DOHH2 (cell line): ENCODE data around the gene IGBP1.

ENCODE experiments used
- H3F3A ChIP-seq: fragments of 200-600 bp; sonication (generic), shearing (Covaris generic); 2 replicates; pipeline ENCODE4 v1.6.0; 2016; ENCODE audit warnings: antibody characterized with exemption, mild to moderate bottlenecking; ENCODE audit not compliant: control insufficient read depth, insufficient read depth
- H3K27ac ChIP-seq: fragments of 200-600 bp; sonication (generic); 2 replicates; pipeline ENCODE4 v1.5.1; 2014; ENCODE audit warnings: low read depth, mild to moderate bottlenecking, low read length, moderate library complexity
- H3K27me3 ChIP-seq: fragments of 200-600 bp; sonication (generic); 2 replicates; pipeline ENCODE4 v1.6.1; 2014; ENCODE audit warnings: mild to moderate bottlenecking, low read length, mixed read lengths; ENCODE audit not compliant: control insufficient read depth
- H3K36me3 ChIP-seq: fragments of 200-600 bp; sonication (generic); 2 replicates; pipeline ENCODE4 v1.6.1; 2014; ENCODE audit warnings: mild to moderate bottlenecking, low read length, moderate library complexity, mixed read lengths; ENCODE audit not compliant: control insufficient read depth
- H3K4me1 ChIP-seq: fragments of 200-600 bp; sonication (generic); 2 replicates; pipeline ENCODE4 v1.6.1; 2014; ENCODE audit warnings: mild to moderate bottlenecking, low read length, mixed read lengths; ENCODE audit not compliant: control insufficient read depth
- H3K4me2 ChIP-seq: fragments of 200-600 bp; sonication (generic); 2 replicates; pipeline ENCODE4 v1.6.0; 2014; ENCODE audit warnings: mild to moderate bottlenecking, low read length, moderate library complexity
- H3K4me3 ChIP-seq: fragments of 200-600 bp; sonication (generic); 2 replicates; pipeline ENCODE4 v1.5.1; 2014; ENCODE audit warnings: mild to moderate bottlenecking, low read length, mixed read lengths
- H3K79me2 ChIP-seq: fragments of 200-600 bp; sonication (generic); 2 replicates; pipeline ENCODE4 v1.6.1; 2014; ENCODE audit warnings: mild to moderate bottlenecking, low read length, mixed read lengths; ENCODE audit not compliant: control insufficient read depth
- H3K9me2 ChIP-seq: fragments of 200-600 bp; sonication (generic); replicated peaks from 2 replicates; pipeline ENCODE4 v1.6.1; 2014; ENCODE audit warnings: mild to moderate bottlenecking, low read length, mixed read lengths; ENCODE audit not compliant: control insufficient read depth
- H3K9me3 ChIP-seq: fragments of 200-600 bp; sonication (generic); 2 replicates; pipeline ENCODE4 v1.6.1; 2014; ENCODE audit warnings: antibody characterized with exemption, low read length, mixed read lengths; ENCODE audit not compliant: control insufficient read depth, insufficient read depth
- H4K20me1 ChIP-seq: fragments of 200-600 bp; sonication (generic); 2 replicates; pipeline ENCODE4 v1.6.0; 2014; ENCODE audit warnings: low read depth, mild to moderate bottlenecking, antibody characterized with exemption, low read length, moderate library complexity; ENCODE audit not compliant: control insufficient read depth, insufficient read depth
- EZH2phosphoT487 ChIP-seq: fragments of 200-600 bp; sonication (generic); IDR thresholded peaks from 2 replicates; pipeline ENCODE4 v1.6.1; 2017; ENCODE audit warnings: borderline replicate concordance, mild to moderate bottlenecking, antibody characterized with exemption, low read length, moderate library complexity, mixed read lengths
- TF ChIP-seq, protein P1 (sequence below): fragments of 200-600 bp; sonication (generic); IDR thresholded peaks from one replicate; pipeline ENCODE4 v1.5.1; 2014; ENCODE audit warnings: antibody characterized with exemption, mild to moderate bottlenecking, low read depth, low read length; ENCODE audit not compliant: poor library complexity, severe bottlenecking

The IGBP1 gene

DNA sequence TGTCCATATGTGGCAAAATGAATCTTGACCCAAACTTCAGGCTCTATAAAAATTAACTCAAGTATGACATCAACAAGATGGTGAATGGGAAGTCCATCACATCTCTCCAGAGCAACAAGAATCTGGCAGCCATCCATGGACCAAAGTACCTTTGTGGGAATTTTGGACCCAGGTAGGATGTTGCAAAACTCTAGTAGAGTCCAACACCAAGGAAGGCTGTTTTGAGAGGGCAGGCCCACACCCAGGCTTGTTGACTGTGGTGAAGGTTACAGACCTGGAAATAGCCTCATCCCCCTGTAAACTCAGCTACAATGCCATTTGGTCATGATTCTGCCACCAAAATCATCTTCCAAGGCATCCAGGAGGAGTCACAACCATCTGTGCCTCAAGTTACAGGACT lies 57.0 kb downstream of the IGBP1 start:
- H3F3A ChIP-seq: no peaks in the 10 kb centered on the region
- no peak overlapping the region for H3K4me2 ChIP-seq
- no peaks in the 10 kb centered on the region for H3K36me3 ChIP-seq
- H3K4me3 ChIP-seq: no peak overlapping the region
- no peak overlapping the region for H3K27ac ChIP-seq
- TF ChIP-seq EZH2phosphoT487: no peak
- TF ChIP-seq, protein P1, sequence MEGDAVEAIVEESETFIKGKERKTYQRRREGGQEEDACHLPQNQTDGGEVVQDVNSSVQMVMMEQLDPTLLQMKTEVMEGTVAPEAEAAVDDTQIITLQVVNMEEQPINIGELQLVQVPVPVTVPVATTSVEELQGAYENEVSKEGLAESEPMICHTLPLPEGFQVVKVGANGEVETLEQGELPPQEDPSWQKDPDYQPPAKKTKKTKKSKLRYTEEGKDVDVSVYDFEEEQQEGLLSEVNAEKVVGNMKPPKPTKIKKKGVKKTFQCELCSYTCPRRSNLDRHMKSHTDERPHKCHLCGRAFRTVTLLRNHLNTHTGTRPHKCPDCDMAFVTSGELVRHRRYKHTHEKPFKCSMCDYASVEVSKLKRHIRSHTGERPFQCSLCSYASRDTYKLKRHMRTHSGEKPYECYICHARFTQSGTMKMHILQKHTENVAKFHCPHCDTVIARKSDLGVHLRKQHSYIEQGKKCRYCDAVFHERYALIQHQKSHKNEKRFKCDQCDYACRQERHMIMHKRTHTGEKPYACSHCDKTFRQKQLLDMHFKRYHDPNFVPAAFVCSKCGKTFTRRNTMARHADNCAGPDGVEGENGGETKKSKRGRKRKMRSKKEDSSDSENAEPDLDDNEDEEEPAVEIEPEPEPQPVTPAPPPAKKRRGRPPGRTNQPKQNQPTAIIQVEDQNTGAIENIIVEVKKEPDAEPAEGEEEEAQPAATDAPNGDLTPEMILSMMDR: no peak
- H3K9me3 ChIP-seq: no peaks in the 10 kb centered on the region
- H4K20me1 ChIP-seq: no peaks in the 10 kb centered on the region
- no peaks in the 10 kb centered on the region for H3K4me1 ChIP-seq
- H3K79me2 ChIP-seq: no peaks in the 10 kb centered on the region
- H3K9me2 ChIP-seq: no peaks in the 10 kb centered on the region
- no peaks in the 10 kb centered on the region for H3K27me3 ChIP-seq

DNA sequence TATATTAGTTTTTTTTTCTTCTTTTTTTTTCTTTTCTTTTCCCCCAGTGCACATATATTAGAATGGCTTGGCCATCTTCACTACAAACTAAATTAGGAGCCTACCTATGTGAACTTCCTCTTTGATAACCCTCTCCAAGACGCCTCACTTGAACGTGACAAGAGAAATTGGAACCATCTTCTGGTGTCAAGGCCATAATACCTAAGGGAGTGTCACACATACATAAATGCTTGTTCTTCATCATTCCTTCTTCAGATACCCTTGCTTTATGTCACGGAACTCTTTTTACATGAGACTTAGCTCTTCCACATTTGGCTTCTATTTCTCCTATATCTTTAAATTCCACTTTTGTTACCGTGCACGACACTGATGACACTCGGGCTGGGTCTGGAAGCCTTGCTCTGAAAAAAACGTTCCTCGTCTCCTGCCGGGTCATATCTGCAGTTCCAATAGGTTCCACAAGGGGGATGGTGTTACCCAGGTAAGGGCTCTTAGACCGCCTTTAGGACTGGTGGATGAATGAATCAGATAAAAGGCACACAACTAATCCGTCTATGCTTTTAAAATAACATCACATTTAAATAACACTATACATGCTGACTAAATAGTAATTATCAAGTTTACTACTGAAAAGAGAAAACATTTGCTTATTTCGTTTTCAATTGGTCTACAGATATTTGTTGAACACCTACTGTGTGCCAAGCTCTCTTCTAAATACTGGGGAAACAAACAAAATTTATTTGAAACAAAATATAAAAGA lies 63.9 kb downstream of the IGBP1 start:
- H3F3A ChIP-seq: no peaks in the 10 kb centered on the region
- no peaks in the 10 kb centered on the region for H3K36me3 ChIP-seq
- no peak overlapping the region for H3K27ac ChIP-seq
- TF ChIP-seq, protein P1: peak; percentile 52
- TF ChIP-seq EZH2phosphoT487: no peak
- no peak overlapping the region for H3K4me3 ChIP-seq
- no peak overlapping the region for H3K4me2 ChIP-seq
- no peaks in the 10 kb centered on the region for H4K20me1 ChIP-seq
- H3K9me2 ChIP-seq: no peaks in the 10 kb centered on the region
- H3K27me3 ChIP-seq: no peaks in the 10 kb centered on the region
- no peaks in the 10 kb centered on the region for H3K79me2 ChIP-seq
- no peaks in the 10 kb centered on the region for H3K9me3 ChIP-seq
- H3K4me1 ChIP-seq: no peaks in the 10 kb centered on the region

DNA sequence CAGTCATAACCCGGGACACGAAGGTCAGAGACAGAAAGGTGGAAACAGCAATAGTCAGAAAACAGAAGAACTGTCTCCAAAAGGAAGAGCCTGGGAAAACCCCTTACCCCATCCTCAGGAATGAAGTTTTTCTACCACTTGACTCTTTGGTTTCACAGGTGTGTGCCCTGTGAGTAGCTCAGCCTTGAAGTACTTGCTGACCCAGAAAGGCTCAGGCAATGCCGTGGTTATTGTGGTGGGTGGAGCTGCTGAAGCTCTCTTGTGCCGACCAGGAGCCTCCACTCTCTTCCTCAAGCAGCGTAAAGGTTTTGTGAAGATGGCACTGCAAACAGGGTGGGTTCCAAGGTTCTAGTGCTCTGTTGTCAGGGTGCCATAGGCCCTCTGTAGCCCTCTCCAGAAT lies 68.5 kb downstream of the IGBP1 start:
- H3K27me3 ChIP-seq: no peaks in the 10 kb centered on the region
- H3K4me2 ChIP-seq: no peak overlapping the region
- no peaks in the 10 kb centered on the region for H3K36me3 ChIP-seq
- no peak overlapping the region for H3K27ac ChIP-seq
- no peaks in the 10 kb centered on the region for H3K4me1 ChIP-seq
- H3K79me2 ChIP-seq: no peaks in the 10 kb centered on the region
- no peaks in the 10 kb centered on the region for H3K9me2 ChIP-seq
- H3K9me3 ChIP-seq: no peaks in the 10 kb centered on the region
- no peak overlapping the region for H3K4me3 ChIP-seq
- no peaks in the 10 kb centered on the region for H3F3A ChIP-seq
- TF ChIP-seq, protein P1: no peak
- TF ChIP-seq EZH2phosphoT487: no peak
- H4K20me1 ChIP-seq: no peaks in the 10 kb centered on the region
